ENCODE results near the gene MFSD8. TPM values are rescaled to one million over a fixed set of nuclear protein-coding genes. Genes with fewer than 3 reads are reported as not detected.

Gene MFSD8
- total and polyA plus RNA-seq, 2 of the 8 experiments (the other 6 are each of a cell fraction or from before 2014, with no cell fraction given), result 9.2 to 15.8 TPM

GRCh38 chr4:127967141-127967775 lies 2.3 kb upstream of the MFSD8 start (continued):
- TF ChIP-seq RAD21 (IDR thresholded peaks at IDR 0.05 in 1 of 2, conservative IDR thresholded peaks at IDR 0.05 in 1 of 2; ENCODE audit: low read depth in 2 of 2, low read length in 2 of 2), result no peak
- TF ChIP-seq EGR1 (IDR thresholded peaks at IDR 0.05; ENCODE audit: borderline replicate concordance, low read depth, low read length), result no peak
- no peak for TF ChIP-seq EZH2 (IDR thresholded peaks at IDR 0.05; ENCODE audit: low read depth, low read length, severe bottlenecking)
- no peak for TF ChIP-seq TCF12 (IDR thresholded peaks at IDR 0.05; ENCODE audit: low read depth, low read length)
- no peak for TF ChIP-seq SP1 (IDR thresholded peaks at IDR 0.05; ENCODE audit: low read depth, low read length)
- TF ChIP-seq CHD1 (IDR thresholded peaks at IDR 0.05; ENCODE audit: low read depth, low read length), result no peak

All from H1 (cell line).